H1 (cell line): Measurements from ENCODE around the gene ZNF473. TPM values are rescaled to one million over a fixed set of nuclear protein-coding genes. Genes with fewer than 3 reads are reported as not detected.

Experiments
- CTCF ChIA-PET: fragments of 300-600 bp; sonication (Branson Sonifier 250); formaldehyde crosslinking; loops from one replicate; lab custom pipeline; 2021; ENCODE audit not compliant: partially characterized antibody; lab: Charles Lee
- POLR2A ChIA-PET: fragments of 300-600 bp; sonication (Branson Sonifier 250); formaldehyde crosslinking; loops from one replicate; lab custom pipeline; 2021; ENCODE audit warnings: inconsistent platforms; ENCODE audit not compliant: partially characterized antibody; lab: Charles Lee
- DNase-seq, 2 experiments: peaks; one replicate each; pipeline versions ENCODE4 v3.0.0 to v3.0.0-alpha.2; 2010 to 2022; ENCODE audit warnings: low spot score in 2 of 2, low read depth in 1 of 2, mixed read lengths in 1 of 2
- FAIRE-seq: peaks from 2 replicates; lab custom pipeline; 2011; peaks lifted over from hg19 to GRCh38; lab: Jason Lieb, UNC
- H2AFZ ChIP-seq: 2 replicates; pipeline ENCODE4 v1.8.1; 2012; ENCODE audit warnings: low read length, inconsistent platforms
- H2AK5ac ChIP-seq: 2 replicates; pipeline ENCODE4 v1.6.1; 2013; ENCODE audit warnings: low read depth, low read length
- H2BK120ac ChIP-seq: replicated peaks from 2 replicates; pipeline ENCODE3; 2013; ENCODE audit warnings: low read depth, low read length, inconsistent platforms
- H2BK12ac ChIP-seq: 2 replicates; pipeline ENCODE4 v1.6.1; 2013; ENCODE audit warnings: low read depth, low read length
- H2BK15ac ChIP-seq: 2 replicates; pipeline ENCODE4 v1.6.1; 2013; ENCODE audit warnings: low read length
- H2BK20ac ChIP-seq: 2 replicates; pipeline ENCODE4 v1.6.1; 2013; ENCODE audit warnings: low read length
- H2BK5ac ChIP-seq: 2 replicates; pipeline ENCODE4 v1.6.1; 2013; ENCODE audit warnings: low read depth, low read length
- H3K14ac ChIP-seq: 2 replicates; pipeline ENCODE4 v1.6.1; 2013; ENCODE audit warnings: inconsistent platforms; ENCODE audit not compliant: insufficient read length
- H3K18ac ChIP-seq: 2 replicates; pipeline ENCODE4 v1.6.1; 2013; ENCODE audit warnings: low read length; ENCODE audit errors: extremely low read depth
- H3K23ac ChIP-seq: 2 replicates; pipeline ENCODE4 v1.6.1; 2013; ENCODE audit warnings: inconsistent platforms; ENCODE audit not compliant: insufficient read length
- H3K23me2 ChIP-seq: 2 replicates; pipeline ENCODE4 v1.6.1; 2013; ENCODE audit warnings: low read depth, low read length
- H3K27ac ChIP-seq: 2 replicates; pipeline ENCODE4 v1.6.1; 2011; ENCODE audit warnings: low read depth, low read length, inconsistent platforms
- H3K27me3 ChIP-seq, 4 experiments: replicated peaks in 1 of 4; 1 replicate in 1 of 4; 2 replicates in 3 of 4; pipeline versions ENCODE4 v1.6.1 to v1.8.1; 2011 to 2013; ENCODE audit warnings: low read length in 3 of 4, mild to moderate bottlenecking in 3 of 4, inconsistent platforms in 2 of 4, mixed read lengths in 2 of 4, moderate library complexity in 1 of 4; ENCODE audit not compliant: control insufficient read depth in 3 of 4, insufficient read depth in 3 of 4; ENCODE audit errors: extremely low read depth in 1 of 4
- H3K36me3 ChIP-seq, 4 experiments: 2 replicates each; pipeline versions ENCODE4 v1.6.1 to v1.8.1; 2011 to 2013; ENCODE audit warnings: mild to moderate bottlenecking in 4 of 4, low read length in 3 of 4, moderate library complexity in 2 of 4, control low read depth in 1 of 4, inconsistent platforms in 1 of 4; ENCODE audit not compliant: insufficient read depth in 4 of 4, control insufficient read depth in 2 of 4
- H3K4ac ChIP-seq: replicated peaks from 2 replicates; pipeline ENCODE3; 2013; ENCODE audit warnings: low read length, low read depth, mixed read lengths, inconsistent platforms; ENCODE audit not compliant: insufficient read length
- H3K4me1 ChIP-seq, 4 experiments: replicated peaks in 1 of 4; 1 replicate in 1 of 4; 2 replicates in 3 of 4; pipeline versions ENCODE4 v1.6.1 to v1.8.1; 2011 to 2013; ENCODE audit warnings: low read length in 3 of 4, inconsistent platforms in 2 of 4, mixed read lengths in 1 of 4; ENCODE audit not compliant: insufficient read depth in 4 of 4, control insufficient read depth in 3 of 4
- H3K4me2 ChIP-seq, 2 experiments: 2 replicates each; pipeline versions ENCODE4 v1.6.1 to v1.8.1; 2011 to 2013; ENCODE audit warnings: low read depth in 2 of 2, low read length in 2 of 2, control low read depth in 1 of 2, inconsistent platforms in 1 of 2, mild to moderate bottlenecking in 1 of 2; ENCODE audit not compliant: insufficient read depth in 1 of 2
- H3K4me3 ChIP-seq, 4 experiments: fragments of 200-600, 300-600 bp in 1 of 4; sonication (generic), shearing (Covaris generic), sonication (Bioruptor Twin) in 1 of 4; 2 replicates each; pipeline versions ENCODE4 v1.5.1 to v1.8.1; 2011 to 2016; ENCODE audit warnings: low read length in 4 of 4, low read depth in 3 of 4, control low read depth in 2 of 4, inconsistent platforms in 2 of 4, mild to moderate bottlenecking in 2 of 4, mixed read lengths in 1 of 4, moderate library complexity in 1 of 4; ENCODE audit not compliant: insufficient read depth in 2 of 4; ENCODE audit errors: extremely low read depth in 1 of 4
- H3K56ac ChIP-seq: replicated peaks from 2 replicates; pipeline ENCODE3; 2013; ENCODE audit warnings: low read depth, mild to moderate bottlenecking, mixed read lengths, low read length, inconsistent platforms; ENCODE audit not compliant: insufficient read length
- H3K79me1 ChIP-seq: 2 replicates; pipeline ENCODE4 v1.6.1; 2013; ENCODE audit warnings: low read depth, low read length, control low read depth
- H3K79me2 ChIP-seq, 2 experiments: 2 replicates each; pipeline versions ENCODE4 v1.6.1 to v1.8.1; 2012 to 2013; ENCODE audit warnings: low read length in 2 of 2, mild to moderate bottlenecking in 2 of 2, inconsistent platforms in 1 of 2; ENCODE audit not compliant: insufficient read depth in 2 of 2, control insufficient read depth in 1 of 2
- H3K9ac ChIP-seq, 4 experiments: replicated peaks in 1 of 4; 1 replicate in 1 of 4; 2 replicates in 3 of 4; pipeline versions ENCODE4 v1.6.1 to v1.8.1; 2011 to 2013; ENCODE audit warnings: low read depth in 3 of 4, low read length in 3 of 4, control low read depth in 2 of 4, mild to moderate bottlenecking in 2 of 4, moderate library complexity in 2 of 4, inconsistent platforms in 1 of 4; ENCODE audit errors: extremely low read depth in 1 of 4
- H3K9me3 ChIP-seq, 2 experiments: 2 replicates each; pipeline versions ENCODE4 v1.6.1 to v1.8.1; 2012 to 2013; ENCODE audit warnings: mild to moderate bottlenecking in 2 of 2, moderate library complexity in 2 of 2, control low read depth in 1 of 2, inconsistent platforms in 1 of 2, low read depth in 1 of 2, low read length in 1 of 2, mixed read lengths in 1 of 2; ENCODE audit not compliant: insufficient read depth in 2 of 2
- H4K20me1 ChIP-seq, 2 experiments: replicated peaks in 1 of 2; 2 replicates each; pipeline versions ENCODE3 to v1.8.1; 2011 to 2013; ENCODE audit warnings: inconsistent platforms in 2 of 2, low read length in 2 of 2, mild to moderate bottlenecking in 1 of 2; ENCODE audit not compliant: insufficient read depth in 2 of 2, control insufficient read depth in 1 of 2
- H4K5ac ChIP-seq: 2 replicates; pipeline ENCODE4 v1.6.1; 2013; ENCODE audit warnings: low read length, low read depth, mixed read lengths, inconsistent platforms; ENCODE audit not compliant: insufficient read length
- H4K8ac ChIP-seq: 2 replicates; pipeline ENCODE4 v1.8.0; 2013; ENCODE audit warnings: mild to moderate bottlenecking, moderate library complexity, low read length, inconsistent platforms; ENCODE audit not compliant: insufficient read depth; ENCODE audit errors: extremely low read depth
- H4K91ac ChIP-seq: replicated peaks from 2 replicates; pipeline ENCODE3; 2013; ENCODE audit warnings: low read length, mixed read lengths, inconsistent platforms; ENCODE audit not compliant: insufficient read length
- FOSL1 ChIP-seq: IDR thresholded peaks from 2 replicates; pipeline ENCODE4 v1.6.1; 2011; ENCODE audit warnings: mild to moderate bottlenecking, low read depth, low read length, moderate library complexity; ENCODE audit not compliant: insufficient read depth
- RFX5 ChIP-seq: IDR thresholded peaks from 2 replicates; pipeline ENCODE4 v1.6.1; 2011; ENCODE audit warnings: low read depth, low read length, improper control_type of control experiment, borderline replicate concordance
- WGBS, 2 experiments: shearing (Covaris generic) in 1 of 2; methylation state at CpG; one replicate each; pipeline versions ENCODE4 v1.1.6 to v1.1.7; 2013 to 2015; ENCODE audit warnings: low lambda C conversion rate in 2 of 2, mixed read lengths in 2 of 2, inconsistent platforms in 1 of 2, low coverage in 1 of 2, missing lambda C conversion rate in 1 of 2; ENCODE audit not compliant: insufficient replicate concordance in 2 of 2, insufficient coverage in 1 of 2, insufficient read length in 1 of 2; ENCODE audit errors: extremely low coverage in 1 of 2, missing lambda C conversion rate in 1 of 2; 5-methylcytosine and 5-hydroxymethylcytosine counted together
- polyA plus RNA-seq, 7 experiments: library from polyadenylated mRNA; depleted of rRNA in 3 of 7; stranded (reverse) in 5 of 7; unstranded in 2 of 7; fragments of >200 nt in 5 of 7; fragments of 200-250 nt in 2 of 7; gene quantifications; 1 replicate in 5 of 7; 2 replicates in 1 of 7; 4 replicates in 1 of 7; pipeline versions ENCODE4 v1.2.1 to v1.2.3, GENCODE V29; 2011 to 2013; ENCODE audit warnings: missing spikeins in 2 of 7, mixed read lengths in 2 of 7
- total RNA-seq: library from RNA; stranded (reverse); fragmentation: NEBNext Ultra II Directional; extraction: Animal tissue kit (Norgen Biotek cat#: 25700); gene quantifications from 2 replicates; pipeline ENCODE4 v1.2.1, GENCODE V29; 2021
- TF ChIP-seq, protein P1 (sequence below): IDR thresholded peaks from 2 replicates; pipeline ENCODE4 v1.6.1; 2012; ENCODE audit warnings: inconsistent platforms

The ZNF473 gene
- total and polyA plus RNA-seq, 2 of the 8 experiments (the other 6 are each of a cell fraction or from before 2014, with no cell fraction given), result 5.2 to 11.7 TPM

DNA sequence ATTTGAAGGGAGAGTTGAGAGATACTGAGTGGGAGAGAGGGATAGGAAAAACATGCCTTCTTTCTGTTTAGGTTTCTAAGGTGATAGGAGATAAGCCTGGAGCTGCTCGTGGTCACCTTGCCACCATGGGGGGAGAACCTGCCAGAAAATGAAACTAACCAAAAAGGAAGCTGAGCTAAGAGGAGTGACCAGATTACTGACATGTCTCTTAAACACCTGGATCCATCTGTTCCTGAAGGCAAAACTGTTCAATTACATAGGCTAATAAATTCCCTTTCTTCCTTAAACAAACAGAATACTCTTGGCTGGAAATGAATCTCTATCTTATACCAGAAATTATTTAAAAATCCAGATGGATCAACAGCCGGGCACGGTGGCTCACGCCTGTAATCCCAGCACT, 27.3 kb downstream of the ZNF473 start:
- peaks cover 25 to 44% of the 10 kb centered on the region in 2 experiments for H3K9me3 ChIP-seq
- H4K91ac ChIP-seq, result no peak overlapping the region
- no peak overlapping the region for H3K14ac ChIP-seq
- no peak overlapping the region for H3K4me2 ChIP-seq
- no peaks in the 10 kb centered on the region for H4K20me1 ChIP-seq
- H2AFZ ChIP-seq, result no peak overlapping the region
- H3K4ac ChIP-seq, result no peak overlapping the region
- H3K79me1 ChIP-seq, result no peaks in the 10 kb centered on the region
- ChIA-PET POLR2A (interaction anchor here (0.6 to 0.7 kb wide), 2 partner anchors 12 to 104 kb away, joined by 3 read pairs; no protein-coding TSS in a partner anchor), CTCF (interaction anchor here (0.6 to 1.0 kb wide), 2 partner anchors 83 to 1767 kb away, joined by 5 read pairs; no protein-coding TSS in a partner anchor)
- no peak overlapping the region for H2BK120ac ChIP-seq
- no peak overlapping the region for H2BK20ac ChIP-seq
- H3K23ac ChIP-seq, result no peak overlapping the region
- H3K36me3 ChIP-seq, result peaks cover 0 to 2% (median under 1%) of the 10 kb centered on the region in 4 experiments; a peak in 3 of 8 replicates
- 93% methylated on average over 4 of the region's 4 CpGs; no CpG with 5 or more reads in 1 of the 2 experiments for WGBS, 2 experiments
- no peak overlapping the region for H4K8ac ChIP-seq
- no peak overlapping the region for H2BK5ac ChIP-seq
- no peak overlapping the region for H2BK15ac ChIP-seq
- DNase-seq (no peak), FAIRE-seq (no peak)
- no peak overlapping the region for H4K5ac ChIP-seq
- no peaks in the 10 kb centered on the region for H3K27me3 ChIP-seq
- H2AK5ac ChIP-seq, result no peak overlapping the region
- no peak overlapping the region for H2BK12ac ChIP-seq
- no peak for TF ChIP-seq FOSL1
- TF ChIP-seq, protein P1, sequence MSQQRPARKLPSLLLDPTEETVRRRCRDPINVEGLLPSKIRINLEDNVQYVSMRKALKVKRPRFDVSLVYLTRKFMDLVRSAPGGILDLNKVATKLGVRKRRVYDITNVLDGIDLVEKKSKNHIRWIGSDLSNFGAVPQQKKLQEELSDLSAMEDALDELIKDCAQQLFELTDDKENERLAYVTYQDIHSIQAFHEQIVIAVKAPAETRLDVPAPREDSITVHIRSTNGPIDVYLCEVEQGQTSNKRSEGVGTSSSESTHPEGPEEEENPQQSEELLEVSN, result no peak
- no peak for TF ChIP-seq RFX5
- H3K4me1 ChIP-seq, result no peaks in the 10 kb centered on the region
- H3K9ac ChIP-seq, result no peak overlapping the region
- no peak overlapping the region for H3K4me3 ChIP-seq
- 0 out of 2 replicates have a peak, but pooled peaks cover 3% of the 10 kb centered on the region for H3K23me2 ChIP-seq
- H3K18ac ChIP-seq, result no peak overlapping the region
- no peaks in the 10 kb centered on the region for H3K79me2 ChIP-seq
- no peak overlapping the region for H3K56ac ChIP-seq
- no peak overlapping the region for H3K27ac ChIP-seq
